ENCODE measurements around the gene VSIG4. TPM values are rescaled to one million over a fixed set of nuclear protein-coding genes. Genes with fewer than 3 reads are reported as not detected.

VSIG4 gene
- total and polyA plus RNA-seq, 2 donors from 2014 or later: 15.9 to 80.0 TPM

DNA sequence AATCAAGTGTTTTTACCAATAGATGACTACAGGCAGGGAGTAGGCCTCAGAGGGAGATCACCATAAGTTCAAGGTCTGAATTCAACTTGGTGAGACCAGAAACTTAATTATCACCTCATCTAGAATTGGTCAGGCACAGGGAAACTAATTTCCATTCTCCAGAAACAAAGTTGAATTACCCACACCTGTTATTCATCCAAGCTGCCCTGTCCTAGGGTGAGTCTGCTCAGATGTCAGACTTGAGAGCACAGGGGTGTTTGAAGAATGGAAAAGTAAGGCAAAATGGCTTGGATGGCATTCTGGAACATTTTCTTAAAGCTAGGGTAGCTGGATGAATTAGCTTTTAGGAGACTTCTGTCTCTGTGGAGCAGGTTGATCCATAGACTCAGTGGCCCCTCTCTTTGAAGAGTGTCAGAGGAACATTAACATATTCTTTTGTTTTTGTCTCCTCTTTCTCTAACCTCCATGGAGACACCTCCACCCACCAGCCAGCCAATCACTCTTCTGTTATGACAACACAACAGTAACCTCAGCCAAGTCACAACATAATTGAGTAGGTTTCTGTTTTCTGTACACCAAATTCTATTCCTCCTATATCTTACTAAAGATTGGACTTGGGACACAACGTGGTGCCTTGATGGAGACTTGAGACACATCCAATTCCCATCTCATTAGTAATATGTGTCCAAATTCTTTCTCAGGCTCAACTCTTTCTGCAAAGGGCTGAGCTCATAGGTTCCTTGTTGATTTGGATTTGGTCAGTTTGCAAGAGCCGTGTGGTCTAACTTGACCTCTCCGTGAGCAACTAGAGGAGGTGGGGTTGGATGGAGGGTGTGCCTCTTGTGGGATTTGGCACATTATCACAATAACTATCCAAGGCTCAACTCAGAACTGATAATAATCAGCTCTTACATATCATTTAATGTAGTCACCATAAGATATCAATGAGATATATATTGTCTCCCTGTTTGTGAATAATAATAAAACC lies 45.1 kb downstream of the VSIG4 start:
- TF ChIP-seq, protein P1, sequence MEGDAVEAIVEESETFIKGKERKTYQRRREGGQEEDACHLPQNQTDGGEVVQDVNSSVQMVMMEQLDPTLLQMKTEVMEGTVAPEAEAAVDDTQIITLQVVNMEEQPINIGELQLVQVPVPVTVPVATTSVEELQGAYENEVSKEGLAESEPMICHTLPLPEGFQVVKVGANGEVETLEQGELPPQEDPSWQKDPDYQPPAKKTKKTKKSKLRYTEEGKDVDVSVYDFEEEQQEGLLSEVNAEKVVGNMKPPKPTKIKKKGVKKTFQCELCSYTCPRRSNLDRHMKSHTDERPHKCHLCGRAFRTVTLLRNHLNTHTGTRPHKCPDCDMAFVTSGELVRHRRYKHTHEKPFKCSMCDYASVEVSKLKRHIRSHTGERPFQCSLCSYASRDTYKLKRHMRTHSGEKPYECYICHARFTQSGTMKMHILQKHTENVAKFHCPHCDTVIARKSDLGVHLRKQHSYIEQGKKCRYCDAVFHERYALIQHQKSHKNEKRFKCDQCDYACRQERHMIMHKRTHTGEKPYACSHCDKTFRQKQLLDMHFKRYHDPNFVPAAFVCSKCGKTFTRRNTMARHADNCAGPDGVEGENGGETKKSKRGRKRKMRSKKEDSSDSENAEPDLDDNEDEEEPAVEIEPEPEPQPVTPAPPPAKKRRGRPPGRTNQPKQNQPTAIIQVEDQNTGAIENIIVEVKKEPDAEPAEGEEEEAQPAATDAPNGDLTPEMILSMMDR (IDR thresholded peaks at IDR 0.05; ENCODE audit: borderline replicate concordance, extremely low read depth, insufficient read depth): no peak
- Histone ChIP-seq H3K4me1 (ENCODE audit: control insufficient read depth in 2 of 3, insufficient read depth in 2 of 3, low read depth in 1 of 3, low read length in 3 of 3) (no peaks in the 10 kb centered on the region), H3K4me3 (ENCODE audit: low read length in 3 of 3) (no peak overlapping the region), H3K36me3 (ENCODE audit: control insufficient read depth in 2 of 3, insufficient read depth in 3 of 3, low read length in 3 of 3) (no peaks in the 10 kb centered on the region), H3K9me3 (ENCODE audit: control insufficient read depth in 2 of 3, insufficient read depth in 1 of 3, low read length in 3 of 3) (no peaks in the 10 kb centered on the region), H3K27ac (ENCODE audit: low read depth in 2 of 2, low read length in 2 of 2) (no peak overlapping the region), H3K9ac (ENCODE audit: low read length in 3 of 3) (no peak overlapping the region), H3K27me3 (ENCODE audit: control insufficient read depth, insufficient read depth, low read length) (no peaks in the 10 kb centered on the region)
- FAIRE-seq (no peak), DNase-seq (no peak)
- intact Hi-C loops (cut with DNase I): no loop called here

DNA sequence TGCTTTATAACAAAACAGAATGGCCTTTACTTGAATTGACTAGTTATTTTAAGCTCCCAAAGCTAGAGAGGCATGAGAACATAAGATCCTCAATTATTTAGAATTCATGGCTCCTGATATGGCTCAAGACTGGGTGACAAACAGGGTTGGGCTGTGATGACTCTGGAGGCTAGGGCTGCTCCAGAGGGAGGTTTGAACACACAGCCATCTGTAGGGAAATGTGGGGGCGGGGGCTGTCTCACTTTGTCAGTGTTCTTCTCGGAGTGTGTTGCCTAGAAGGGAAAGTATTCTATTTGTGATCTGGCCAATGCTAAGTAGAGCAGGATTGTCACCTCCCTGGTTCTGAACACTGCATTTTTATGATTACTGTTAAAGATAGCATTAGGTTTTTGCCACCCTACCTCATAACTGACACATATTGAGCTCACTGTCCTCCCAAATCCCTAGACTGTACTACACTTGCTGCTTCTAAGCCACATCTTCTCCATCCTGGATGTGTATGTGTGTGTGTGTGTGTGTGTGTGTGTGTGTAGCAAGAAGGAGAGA lies 45.9 kb downstream of the VSIG4 start:
- FAIRE-seq: no peak
- no peak overlapping the region for H3K27ac ChIP-seq (ENCODE audit: low read depth in 2 of 2, low read length in 2 of 2)
- DNase-seq: no peak
- no peaks in the 10 kb centered on the region for H3K27me3 ChIP-seq (ENCODE audit: control insufficient read depth, insufficient read depth, low read length)
- intact Hi-C loops (cut with DNase I): no loop called here
- H3K9me3 ChIP-seq (ENCODE audit: control insufficient read depth in 2 of 3, insufficient read depth in 1 of 3, low read length in 3 of 3): no peaks in the 10 kb centered on the region
- TF ChIP-seq, protein P1 (IDR thresholded peaks at IDR 0.05; ENCODE audit: borderline replicate concordance, extremely low read depth, insufficient read depth): no peak
- H3K36me3 ChIP-seq (ENCODE audit: control insufficient read depth in 2 of 3, insufficient read depth in 3 of 3, low read length in 3 of 3): no peaks in the 10 kb centered on the region
- no peaks in the 10 kb centered on the region for H3K4me1 ChIP-seq (ENCODE audit: control insufficient read depth in 2 of 3, insufficient read depth in 2 of 3, low read depth in 1 of 3, low read length in 3 of 3)
- no peak overlapping the region for H3K4me3 ChIP-seq (ENCODE audit: low read length in 3 of 3)
- H3K9ac ChIP-seq (ENCODE audit: low read length in 3 of 3): no peak overlapping the region

GRCh38 chrX:65993332-65993731 lies 46.5 kb downstream of the VSIG4 start:
- Histone ChIP-seq H3K9ac (ENCODE audit: low read length in 3 of 3) (no peak overlapping the region), H3K9me3 (ENCODE audit: control insufficient read depth in 2 of 3, insufficient read depth in 1 of 3, low read length in 3 of 3) (no peaks in the 10 kb centered on the region), H3K4me3 (ENCODE audit: low read length in 3 of 3) (no peak overlapping the region), H3K36me3 (ENCODE audit: control insufficient read depth in 2 of 3, insufficient read depth in 3 of 3, low read length in 3 of 3) (no peaks in the 10 kb centered on the region), H3K4me1 (ENCODE audit: control insufficient read depth in 2 of 3, insufficient read depth in 2 of 3, low read depth in 1 of 3, low read length in 3 of 3) (no peaks in the 10 kb centered on the region), H3K27ac (ENCODE audit: low read depth in 2 of 2, low read length in 2 of 2) (no peak overlapping the region), H3K27me3 (ENCODE audit: control insufficient read depth, insufficient read depth, low read length) (no peaks in the 10 kb centered on the region)
- intact Hi-C loops (cut with DNase I): no loop called here
- FAIRE-seq: no peak
- DNase-seq: no peak
- TF ChIP-seq, protein P1 (IDR thresholded peaks at IDR 0.05; ENCODE audit: borderline replicate concordance, extremely low read depth, insufficient read depth): no peak
